GM21447 (cell line): ENCODE results near the gene SIGLEC7.

Experiments used
- ATAC-seq: cut with Tn5 transposase; IDR thresholded peaks from one replicate; pipeline ENCODE4 v1.9.1; 2021; ENCODE audit not compliant: unreplicated experiment

The SIGLEC7 gene

GRCh38 chr19:51116736-51117286, 25.3 kb upstream of the SIGLEC7 start:
- no peak for ATAC-seq

GRCh38 chr19:51119101-51119500, 23.0 kb upstream of the SIGLEC7 start:
- ATAC-seq, result no peak

GRCh38 chr19:51119611-51120010, 22.5 kb upstream of the SIGLEC7 start:
- no peak for ATAC-seq

GRCh38 chr19:51120160-51120559, 21.9 kb upstream of the SIGLEC7 start:
- no peak for ATAC-seq

- ATAC-seq, result no peak
Observed at GRCh38 chr19:51121257-51121656, 20.8 kb upstream of the SIGLEC7 start.

GRCh38 chr19:51122112-51122981, 19.8 kb upstream of the SIGLEC7 start:
- no peak for ATAC-seq

- no peak for ATAC-seq
Observed at GRCh38 chr19:51123381-51123800, 18.7 kb upstream of the SIGLEC7 start.

GRCh38 chr19:51123802-51124201, 18.3 kb upstream of the SIGLEC7 start:
- no peak for ATAC-seq

- no peak for ATAC-seq
Observed at GRCh38 chr19:51124216-51124615, 17.9 kb upstream of the SIGLEC7 start.

GRCh38 chr19:51124729-51125128, 17.4 kb upstream of the SIGLEC7 start, which contains the start of gene SIGLEC9:
TSS of gene SIGLEC9 (plus strand) at chr19:51124906. CDS start at chr19:51124975, 69 bp downstream.
- ATAC-seq, result no peak

- ATAC-seq, result no peak
Observed at GRCh38 chr19:51125421-51126075, 16.6 kb upstream of the SIGLEC7 start.

- ATAC-seq, result no peak
Observed at GRCh38 chr19:51127032-51127431, 15.1 kb upstream of the SIGLEC7 start.

GRCh38 chr19:51127755-51128154, 14.3 kb upstream of the SIGLEC7 start:
- no peak for ATAC-seq

GRCh38 chr19:51128227-51128626, 13.9 kb upstream of the SIGLEC7 start:
- ATAC-seq, result no peak

GRCh38 chr19:51129716-51130115, 12.4 kb upstream of the SIGLEC7 start:
- ATAC-seq, result no peak

GRCh38 chr19:51131780-51132680, 10.1 kb upstream of the SIGLEC7 start:
- ATAC-seq, result no peak

- ATAC-seq, result no peak
Observed at GRCh38 chr19:51135004-51135403, 7.1 kb upstream of the SIGLEC7 start.

GRCh38 chr19:51135986-51136762, 5.9 kb upstream of the SIGLEC7 start:
- ATAC-seq, result no peak

GRCh38 chr19:51136851-51137551, 5.1 kb upstream of the SIGLEC7 start:
- no peak for ATAC-seq
